ENCODE results near the gene LCP2.

The LCP2 gene

DNA sequence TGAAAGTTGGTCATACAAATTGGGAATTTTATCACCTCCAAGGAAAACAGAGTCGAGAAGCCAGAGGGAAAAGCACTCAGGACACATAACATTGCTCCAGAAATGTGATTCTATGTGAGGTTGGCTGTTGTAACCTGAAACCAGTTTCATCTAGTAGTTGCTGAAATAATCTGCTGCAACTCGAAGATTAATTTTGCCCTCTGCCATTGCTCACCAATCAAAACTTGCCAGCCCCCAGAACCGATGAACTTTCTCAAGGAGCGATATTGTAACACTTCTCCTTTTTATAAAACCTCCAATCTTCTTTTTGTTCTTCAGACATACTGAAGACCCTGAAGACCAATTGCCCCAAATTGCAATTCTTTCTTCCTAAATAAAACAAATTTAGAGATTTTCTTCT is 33.7 kb downstream of the LCP2 start:
- H3K4me1 ChIP-seq (ENCODE audit: control insufficient read depth, insufficient read depth, low read length, unreplicated experiment), result no peaks in the 10 kb centered on the region
- no peak overlapping the region for H3K4me3 ChIP-seq (ENCODE audit: low read depth, low read length)
- H3K79me2 ChIP-seq (ENCODE audit: control insufficient read depth, insufficient read depth, low read length, unreplicated experiment), result no peaks in the 10 kb centered on the region
- no peaks in the 10 kb centered on the region for H3K36me3 ChIP-seq (ENCODE audit: insufficient read depth, low read length)
- no peak overlapping the region for H3K27ac ChIP-seq (ENCODE audit: low read depth, low read length)
- peaks cover 70% of the 10 kb centered on the region for H3K27me3 ChIP-seq (ENCODE audit: insufficient read depth, low read length)
- no peak overlapping the region for H2AFZ ChIP-seq (ENCODE audit: low read length, unreplicated experiment)

- H3K4me1 ChIP-seq (ENCODE audit: control insufficient read depth, insufficient read depth, low read length, unreplicated experiment), result no peaks in the 10 kb centered on the region
- no peaks in the 10 kb centered on the region for H3K79me2 ChIP-seq (ENCODE audit: control insufficient read depth, insufficient read depth, low read length, unreplicated experiment)
- no peaks in the 10 kb centered on the region for H3K36me3 ChIP-seq (ENCODE audit: insufficient read depth, low read length)
- no peak overlapping the region for H2AFZ ChIP-seq (ENCODE audit: low read length, unreplicated experiment)
- H3K27ac ChIP-seq (ENCODE audit: low read depth, low read length), result no peak overlapping the region
- peaks cover 81% of the 10 kb centered on the region for H3K27me3 ChIP-seq (ENCODE audit: insufficient read depth, low read length)
- no peak overlapping the region for H3K4me3 ChIP-seq (ENCODE audit: low read depth, low read length)
Observed at GRCh38 chr5:170262061-170263045, 35.2 kb downstream of the LCP2 start.

DNA sequence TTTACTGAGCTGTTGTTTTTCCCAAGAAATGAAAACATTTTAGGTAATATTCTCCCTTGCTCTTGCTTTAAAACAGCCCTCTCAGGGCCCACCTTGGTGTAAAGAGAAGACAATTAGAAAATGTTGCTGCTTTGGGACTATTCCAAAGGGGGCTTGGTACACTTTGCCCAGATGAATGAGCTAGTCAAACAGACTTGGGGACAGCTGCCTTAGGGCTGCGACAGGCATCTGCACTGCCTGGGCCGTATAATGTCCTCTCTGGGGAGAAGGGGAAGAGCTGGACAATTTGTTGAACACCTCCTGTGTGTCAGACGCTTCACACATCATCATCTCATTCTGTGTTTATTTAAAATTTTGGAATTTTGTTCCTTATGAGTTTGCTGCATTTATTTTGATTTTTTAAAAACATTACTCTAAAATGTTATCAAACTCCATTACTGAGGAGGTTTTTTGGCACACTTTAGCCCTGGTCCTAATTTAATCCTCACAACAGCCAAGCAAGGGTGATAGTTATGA is 36.0 kb downstream of the LCP2 start:
- Histone ChIP-seq H3K79me2 (ENCODE audit: control insufficient read depth, insufficient read depth, low read length, unreplicated experiment) (no peaks in the 10 kb centered on the region), H2AFZ (ENCODE audit: low read length, unreplicated experiment) (no peak overlapping the region), H3K27ac (ENCODE audit: low read depth, low read length) (no peak overlapping the region), H3K4me3 (ENCODE audit: low read depth, low read length) (no peak overlapping the region), H3K27me3 (ENCODE audit: insufficient read depth, low read length) (peaks cover 81% of the 10 kb centered on the region), H3K4me1 (ENCODE audit: control insufficient read depth, insufficient read depth, low read length, unreplicated experiment) (no peaks in the 10 kb centered on the region), H3K36me3 (ENCODE audit: insufficient read depth, low read length) (no peaks in the 10 kb centered on the region)

DNA sequence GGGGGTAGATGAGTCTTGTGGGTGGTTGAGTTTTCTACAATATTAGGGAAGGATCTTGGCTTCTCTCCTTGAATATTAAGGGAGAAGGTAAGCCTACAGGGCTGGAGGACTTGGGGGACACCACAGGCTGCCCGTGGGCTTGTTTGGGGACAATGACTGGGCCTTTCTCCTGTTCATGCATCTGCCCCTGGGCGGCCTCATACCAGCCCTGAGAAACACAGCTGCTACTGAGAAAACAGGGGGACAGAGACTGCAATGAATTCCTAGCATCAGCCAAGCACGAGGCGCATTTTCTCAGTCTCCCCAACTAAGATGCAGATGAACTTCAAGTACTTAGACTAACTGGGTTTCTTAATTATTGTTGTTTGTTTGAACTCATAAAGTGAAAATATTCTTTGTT is 40.2 kb downstream of the LCP2 start:
- H3K4me1 ChIP-seq (ENCODE audit: control insufficient read depth, insufficient read depth, low read length, unreplicated experiment), result no peaks in the 10 kb centered on the region
- peaks cover 85% of the 10 kb centered on the region for H3K27me3 ChIP-seq (ENCODE audit: insufficient read depth, low read length)
- H3K79me2 ChIP-seq (ENCODE audit: control insufficient read depth, insufficient read depth, low read length, unreplicated experiment), result no peaks in the 10 kb centered on the region
- H3K36me3 ChIP-seq (ENCODE audit: insufficient read depth, low read length), result no peaks in the 10 kb centered on the region
- H2AFZ ChIP-seq (ENCODE audit: low read length, unreplicated experiment), result no peak overlapping the region
- no peak overlapping the region for H3K27ac ChIP-seq (ENCODE audit: low read depth, low read length)
- no peak overlapping the region for H3K4me3 ChIP-seq (ENCODE audit: low read depth, low read length)

DNA sequence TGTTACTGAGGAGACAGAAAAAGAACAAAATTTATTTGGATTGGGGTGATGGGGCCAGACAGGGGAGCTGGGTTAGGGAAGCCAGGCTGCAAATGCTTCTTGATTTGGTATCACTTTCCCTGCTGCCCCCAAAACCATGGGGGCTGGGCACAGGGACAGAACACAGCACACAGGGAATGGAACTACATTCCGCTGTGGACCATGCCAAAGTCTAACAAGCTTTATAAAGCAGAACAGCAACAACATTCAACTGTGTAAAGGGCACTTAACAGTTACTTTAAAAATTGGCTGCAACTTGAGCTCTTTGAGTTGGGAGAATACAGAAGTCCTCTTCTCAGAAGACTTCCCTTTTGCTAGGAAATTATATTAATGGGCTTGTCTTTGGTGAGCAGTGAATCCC is 41.0 kb downstream of the LCP2 start:
- no peaks in the 10 kb centered on the region for H3K4me1 ChIP-seq (ENCODE audit: control insufficient read depth, insufficient read depth, low read length, unreplicated experiment)
- peaks cover 85% of the 10 kb centered on the region for H3K27me3 ChIP-seq (ENCODE audit: insufficient read depth, low read length)
- H3K36me3 ChIP-seq (ENCODE audit: insufficient read depth, low read length), result no peaks in the 10 kb centered on the region
- no peak overlapping the region for H2AFZ ChIP-seq (ENCODE audit: low read length, unreplicated experiment)
- H3K79me2 ChIP-seq (ENCODE audit: control insufficient read depth, insufficient read depth, low read length, unreplicated experiment), result no peaks in the 10 kb centered on the region
- H3K27ac ChIP-seq (ENCODE audit: low read depth, low read length), result no peak overlapping the region
- no peak overlapping the region for H3K4me3 ChIP-seq (ENCODE audit: low read depth, low read length)

- H3K27me3 ChIP-seq (ENCODE audit: insufficient read depth, low read length), result peaks cover 96% of the 10 kb centered on the region
- H2AFZ ChIP-seq (ENCODE audit: low read length, unreplicated experiment), result no peak overlapping the region
- H3K4me1 ChIP-seq (ENCODE audit: control insufficient read depth, insufficient read depth, low read length, unreplicated experiment), result no peaks in the 10 kb centered on the region
- no peaks in the 10 kb centered on the region for H3K36me3 ChIP-seq (ENCODE audit: insufficient read depth, low read length)
- H3K4me3 ChIP-seq (ENCODE audit: low read depth, low read length), result no peak overlapping the region
- no peak overlapping the region for H3K27ac ChIP-seq (ENCODE audit: low read depth, low read length)
- H3K79me2 ChIP-seq (ENCODE audit: control insufficient read depth, insufficient read depth, low read length, unreplicated experiment), result no peaks in the 10 kb centered on the region
Observed at GRCh38 chr5:170254056-170254455, 43.5 kb downstream of the LCP2 start.

DNA sequence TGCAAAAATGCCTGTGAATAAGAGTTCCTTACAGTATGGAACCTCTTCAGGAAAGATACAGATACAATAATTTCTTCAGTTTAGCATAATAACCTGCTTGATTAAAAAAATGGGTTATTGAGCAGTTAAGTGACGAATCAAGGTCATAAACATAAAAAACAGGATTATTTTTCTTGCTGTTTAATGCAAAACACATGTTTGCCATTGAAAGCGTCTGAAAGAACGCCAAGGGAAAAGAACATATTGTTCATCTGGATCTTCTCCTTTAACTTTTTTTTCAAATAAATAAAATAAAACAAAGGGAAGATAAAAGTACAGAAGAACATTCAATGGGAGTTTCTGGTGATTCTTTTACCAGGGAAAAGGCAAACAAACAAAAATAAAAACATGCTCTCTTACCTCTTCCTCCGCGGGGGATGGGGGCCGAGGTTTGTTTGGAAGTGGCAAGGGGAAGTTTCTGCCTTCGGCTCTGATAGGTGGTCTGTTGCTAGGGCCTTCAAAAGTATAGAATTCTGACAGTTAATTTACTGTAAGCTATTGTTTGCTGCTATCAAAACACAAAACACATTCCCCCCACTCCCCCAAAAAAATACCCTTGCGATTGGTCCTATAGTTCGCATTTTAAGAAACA is 44.7 kb downstream of the LCP2 start:
- no peak overlapping the region for H2AFZ ChIP-seq (ENCODE audit: low read length, unreplicated experiment)
- peaks cover 6% of the 10 kb centered on the region for H3K4me1 ChIP-seq (ENCODE audit: control insufficient read depth, insufficient read depth, low read length, unreplicated experiment)
- peaks cover 93% of the 10 kb centered on the region for H3K27me3 ChIP-seq (ENCODE audit: insufficient read depth, low read length)
- H3K36me3 ChIP-seq (ENCODE audit: insufficient read depth, low read length), result no peaks in the 10 kb centered on the region
- H3K79me2 ChIP-seq (ENCODE audit: control insufficient read depth, insufficient read depth, low read length, unreplicated experiment), result no peaks in the 10 kb centered on the region
- no peak overlapping the region for H3K27ac ChIP-seq (ENCODE audit: low read depth, low read length)
- H3K4me3 ChIP-seq (ENCODE audit: low read depth, low read length), result no peak overlapping the region

GRCh38 chr5:170252109-170252508 is 45.5 kb downstream of the LCP2 start:
- H3K79me2 ChIP-seq (ENCODE audit: control insufficient read depth, insufficient read depth, low read length, unreplicated experiment), result no peaks in the 10 kb centered on the region
- no peaks in the 10 kb centered on the region for H3K36me3 ChIP-seq (ENCODE audit: insufficient read depth, low read length)
- no peak overlapping the region for H3K4me3 ChIP-seq (ENCODE audit: low read depth, low read length)
- no peak overlapping the region for H2AFZ ChIP-seq (ENCODE audit: low read length, unreplicated experiment)
- H3K27me3 ChIP-seq (ENCODE audit: insufficient read depth, low read length), result peaks cover 93% of the 10 kb centered on the region
- H3K4me1 ChIP-seq (ENCODE audit: control insufficient read depth, insufficient read depth, low read length, unreplicated experiment), result peaks cover 6% of the 10 kb centered on the region
- no peak overlapping the region for H3K27ac ChIP-seq (ENCODE audit: low read depth, low read length)

DNA sequence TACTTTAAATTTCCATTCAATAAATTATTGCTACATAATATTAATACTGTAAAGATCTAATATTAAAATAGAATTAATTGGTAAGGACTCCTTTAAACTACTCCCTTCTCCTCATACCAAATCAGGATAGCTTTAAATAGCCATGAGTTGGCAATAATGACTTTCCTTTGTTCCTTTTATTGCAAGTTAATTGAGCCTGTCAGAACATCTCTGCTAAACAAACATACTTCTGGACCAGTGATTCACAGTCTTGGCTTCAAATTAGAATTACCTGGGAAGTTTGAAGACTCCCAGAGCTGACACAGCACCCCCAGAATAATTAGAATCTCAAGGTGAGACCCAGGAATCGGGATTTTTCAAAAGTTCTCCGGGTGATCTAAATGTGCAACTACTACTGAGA is 46.1 kb downstream of the LCP2 start:
- Histone ChIP-seq H3K36me3 (ENCODE audit: insufficient read depth, low read length) (no peaks in the 10 kb centered on the region), H3K4me1 (ENCODE audit: control insufficient read depth, insufficient read depth, low read length, unreplicated experiment) (peaks cover 6% of the 10 kb centered on the region), H3K79me2 (ENCODE audit: control insufficient read depth, insufficient read depth, low read length, unreplicated experiment) (no peaks in the 10 kb centered on the region), H3K27me3 (ENCODE audit: insufficient read depth, low read length) (peaks cover 91% of the 10 kb centered on the region), H3K27ac (ENCODE audit: low read depth, low read length) (no peak overlapping the region), H3K4me3 (ENCODE audit: low read depth, low read length) (no peak overlapping the region), H2AFZ (ENCODE audit: low read length, unreplicated experiment) (no peak overlapping the region)

DNA sequence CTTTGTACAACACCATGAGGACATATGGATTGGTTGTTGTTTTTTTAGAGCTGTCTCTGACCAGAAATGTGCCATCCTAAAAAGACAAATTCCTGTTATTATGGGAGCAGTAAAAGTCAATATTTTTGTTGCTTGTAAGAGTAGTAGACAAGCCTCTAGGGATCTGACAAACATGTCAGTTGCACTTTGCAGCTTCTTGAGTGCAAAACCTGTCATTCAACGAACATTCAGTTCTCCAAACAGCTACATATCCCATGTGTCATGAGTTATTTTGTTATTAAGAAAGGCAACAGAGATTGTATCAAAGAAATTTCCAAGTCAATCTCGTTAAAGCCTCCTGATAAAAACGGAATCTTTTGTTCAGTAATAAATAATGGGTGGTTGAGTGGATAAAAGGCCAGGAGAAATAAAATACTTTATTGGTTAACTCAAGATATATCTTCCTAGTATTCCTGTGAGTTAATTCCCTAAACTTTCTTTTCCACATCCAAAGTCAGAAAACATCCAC is 46.7 kb downstream of the LCP2 start:
- Histone ChIP-seq H3K79me2 (ENCODE audit: control insufficient read depth, insufficient read depth, low read length, unreplicated experiment) (no peaks in the 10 kb centered on the region), H3K4me3 (ENCODE audit: low read depth, low read length) (no peak overlapping the region), H3K36me3 (ENCODE audit: insufficient read depth, low read length) (no peaks in the 10 kb centered on the region), H3K4me1 (ENCODE audit: control insufficient read depth, insufficient read depth, low read length, unreplicated experiment) (peaks cover 6% of the 10 kb centered on the region), H2AFZ (ENCODE audit: low read length, unreplicated experiment) (no peak overlapping the region), H3K27me3 (ENCODE audit: insufficient read depth, low read length) (peaks cover 86% of the 10 kb centered on the region), H3K27ac (ENCODE audit: low read depth, low read length) (no peak overlapping the region)

Measured in ACC112 (cell line).